Glomerular endothelial cell (primary cell): ENCODE data around the gene ANKRD44. TPM values are rescaled to one million over a fixed set of nuclear protein-coding genes. Genes with fewer than 3 reads are reported as not detected.
"Not testable (repeated sequence)": the region's sequence is repeated elsewhere in the genome, so short reads cannot be mapped to it uniquely, and the experiment has no call there.

ENCODE experiments used
- DNase-seq: peaks from one replicate; pipeline ENCODE4 v3.0.0-alpha.2; 2011; ENCODE audit warnings: low read depth, low spot score; ENCODE audit errors: extremely low read depth
- total RNA-seq: library from RNA; depleted of rRNA; stranded (reverse); fragments of >200 nt; gene quantifications from 2 replicates; pipeline ENCODE4 v1.2.3, GENCODE V29; 2015

The ANKRD44 gene
- total RNA-seq, 1 donor from 2014 or later = 11.6 TPM

DNA sequence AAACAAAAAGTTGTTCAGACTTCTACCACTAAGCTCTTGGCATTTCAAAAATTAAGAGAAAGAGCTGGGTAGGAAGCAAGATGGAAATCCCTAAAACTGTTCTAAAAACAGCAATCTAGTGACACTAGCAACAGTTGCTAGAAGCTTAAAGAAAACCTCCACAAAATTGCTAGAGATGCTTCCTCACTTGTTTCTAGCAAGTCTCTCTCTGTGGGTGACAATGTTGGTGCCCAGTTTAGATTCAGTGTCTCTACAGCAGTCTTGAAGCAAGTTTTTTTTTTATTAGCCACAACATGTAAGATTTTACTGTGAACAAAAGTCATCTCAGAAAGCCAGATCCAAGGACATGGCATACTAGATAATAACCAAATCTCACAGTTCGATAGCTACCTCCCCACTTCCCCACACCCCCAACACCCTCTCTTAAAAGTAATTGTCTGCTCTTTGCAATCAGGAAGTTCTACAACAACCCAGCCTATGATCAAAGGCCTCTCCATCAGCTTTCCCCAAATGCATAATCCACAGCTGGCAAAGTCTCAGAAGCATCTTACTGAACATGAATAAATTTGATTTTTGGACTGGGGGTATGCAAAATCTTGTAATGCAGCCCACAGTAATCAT is 70.0 kb downstream of the ANKRD44 start:
- no peak for DNase-seq

DNA sequence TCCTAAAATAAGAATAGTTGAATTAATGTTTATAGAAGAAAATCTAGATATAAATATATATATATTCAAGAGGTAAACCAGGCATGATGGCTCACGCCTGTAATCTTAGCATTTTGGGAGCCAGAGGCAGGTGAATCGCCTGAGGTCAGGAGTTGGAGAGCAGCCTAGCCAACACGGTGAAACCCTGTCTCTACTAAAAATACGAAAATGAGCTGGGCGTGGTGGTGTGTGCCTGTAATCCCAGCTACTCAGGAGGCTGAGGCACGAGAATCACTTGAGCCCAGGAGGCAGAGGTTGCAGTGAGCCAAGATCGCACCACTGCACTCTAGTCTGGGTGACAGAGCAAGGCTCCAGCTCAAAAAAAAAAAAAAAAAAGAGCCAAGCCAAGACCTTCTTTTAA is 70.6 kb downstream of the ANKRD44 start:
- not testable (repeated sequence) for DNase-seq

DNA sequence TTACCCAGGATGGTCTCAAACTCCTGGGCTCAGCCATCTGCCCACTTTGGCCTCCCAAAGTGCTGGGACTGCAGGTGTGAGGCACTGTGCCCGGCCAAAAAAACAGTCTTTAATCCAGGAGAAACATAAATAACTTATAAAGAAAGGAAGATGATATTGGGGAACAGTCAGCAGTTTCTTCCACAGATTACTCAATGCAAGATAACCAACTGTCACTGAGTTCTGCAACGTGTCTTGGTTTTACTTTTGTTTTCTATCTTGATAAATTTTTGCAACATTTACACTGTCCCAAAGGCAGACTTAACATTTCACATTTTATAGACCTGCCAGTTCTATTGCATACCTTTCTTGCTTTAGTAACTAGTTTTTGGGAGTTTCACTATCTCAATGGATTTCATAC is 71.1 kb downstream of the ANKRD44 start:
- no peak for DNase-seq

DNA sequence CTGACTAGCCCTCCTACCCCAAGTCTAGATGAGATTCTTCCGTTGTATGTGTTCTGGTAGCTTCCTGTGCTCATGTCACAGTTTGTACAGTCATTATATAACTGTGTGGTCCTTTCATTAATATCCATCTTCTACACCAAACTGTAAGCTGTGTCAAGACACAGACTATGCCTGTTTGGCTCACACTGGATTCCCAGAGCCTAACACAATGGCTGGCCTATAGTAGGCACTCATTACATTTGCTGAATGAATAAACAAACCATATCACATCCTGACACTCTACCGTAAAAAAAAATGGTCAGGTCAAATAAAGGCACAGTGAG is 72.6 kb downstream of the ANKRD44 start:
- no peak for DNase-seq

DNA sequence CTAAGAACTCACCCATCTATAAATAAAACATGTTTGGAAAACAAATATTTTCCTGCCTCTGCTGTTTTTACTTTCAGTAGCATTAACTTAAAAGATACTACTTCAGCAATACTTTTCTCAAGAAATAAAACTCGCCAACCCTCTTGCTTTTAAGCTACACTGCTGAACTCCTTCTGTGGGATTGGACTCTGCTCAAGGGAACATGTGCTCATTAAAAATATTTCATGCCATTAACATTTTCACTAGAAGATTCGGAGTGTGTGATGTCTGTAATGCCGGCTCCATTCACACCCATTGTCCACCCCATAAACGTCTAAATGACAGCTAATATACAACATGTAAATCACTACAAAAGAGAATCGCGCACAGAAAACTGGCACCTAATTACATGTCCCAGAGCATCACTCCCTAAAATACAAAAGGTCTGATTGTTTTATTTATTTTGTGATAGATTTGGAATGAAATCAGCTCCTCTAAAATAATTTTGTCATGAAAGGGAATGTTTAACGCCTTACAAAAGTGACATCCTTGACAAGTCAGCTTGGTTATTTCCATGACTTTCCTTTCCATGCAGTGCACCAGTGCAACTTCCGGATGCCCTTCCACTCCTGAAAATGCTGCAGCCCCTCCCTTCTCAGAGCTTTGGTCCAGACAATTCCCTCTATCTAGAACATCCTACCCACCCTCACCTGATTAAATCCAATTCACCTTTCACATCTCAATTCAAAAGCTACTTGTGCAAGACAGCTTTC is 73.1 kb downstream of the ANKRD44 start:
- no peak for DNase-seq

DNA sequence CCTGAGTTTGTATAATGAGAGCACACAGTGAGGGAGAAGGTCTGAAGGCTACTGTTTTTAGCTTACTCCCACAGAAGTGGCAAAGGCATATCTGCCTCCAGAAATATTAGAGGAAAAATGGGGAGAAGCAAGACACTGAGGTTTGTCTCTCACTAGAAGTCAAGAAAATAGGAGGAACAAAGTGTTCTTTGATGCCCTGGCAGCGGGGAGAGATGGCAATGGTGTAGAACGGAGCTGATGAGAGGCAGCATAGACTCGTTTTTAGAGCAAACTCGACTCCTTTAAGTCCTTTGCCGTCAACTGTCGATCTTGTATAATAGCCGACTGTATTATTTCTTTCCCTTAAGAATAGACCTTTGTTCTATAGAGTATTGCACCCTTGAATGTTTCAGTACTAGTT is 73.8 kb downstream of the ANKRD44 start:
- DNase-seq = no peak

DNA sequence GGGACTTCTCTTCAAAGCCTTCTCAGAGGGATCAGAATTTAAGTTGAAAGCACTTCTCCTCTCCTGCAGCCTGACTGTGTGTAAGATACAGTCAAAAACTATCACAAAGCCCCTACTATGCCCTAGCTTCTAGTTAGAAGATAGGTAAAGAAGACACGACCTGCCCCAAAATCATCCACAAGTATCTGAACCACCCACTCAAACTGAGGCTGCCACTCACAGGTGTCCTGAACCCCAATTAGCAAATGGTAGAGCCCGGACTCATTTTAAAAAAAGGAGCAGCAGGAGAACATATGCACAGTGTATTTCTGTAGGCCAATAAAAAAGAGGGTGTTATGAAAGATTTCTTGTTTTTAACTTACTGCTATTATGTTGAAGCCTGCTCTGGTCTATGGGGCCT is 74.4 kb downstream of the ANKRD44 start:
- no peak for DNase-seq

DNA sequence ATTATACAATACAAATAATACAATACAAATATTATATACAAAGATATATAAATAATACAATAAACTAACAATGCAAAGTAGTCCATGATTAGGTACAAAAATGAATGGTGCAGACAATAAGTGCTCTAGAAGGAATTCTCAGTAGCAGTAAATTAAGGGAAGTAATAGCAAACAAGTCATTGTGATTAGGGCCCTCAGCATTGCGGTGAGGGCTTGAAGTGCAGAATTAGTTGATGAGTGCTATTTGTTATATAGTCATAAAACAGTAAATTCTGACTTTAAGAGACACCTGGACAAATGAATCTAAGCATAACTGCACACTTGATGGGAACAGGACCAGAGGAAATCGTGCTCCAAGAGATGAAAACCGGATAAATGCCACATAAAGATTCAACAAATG is 74.9 kb downstream of the ANKRD44 start:
- no peak for DNase-seq

DNA sequence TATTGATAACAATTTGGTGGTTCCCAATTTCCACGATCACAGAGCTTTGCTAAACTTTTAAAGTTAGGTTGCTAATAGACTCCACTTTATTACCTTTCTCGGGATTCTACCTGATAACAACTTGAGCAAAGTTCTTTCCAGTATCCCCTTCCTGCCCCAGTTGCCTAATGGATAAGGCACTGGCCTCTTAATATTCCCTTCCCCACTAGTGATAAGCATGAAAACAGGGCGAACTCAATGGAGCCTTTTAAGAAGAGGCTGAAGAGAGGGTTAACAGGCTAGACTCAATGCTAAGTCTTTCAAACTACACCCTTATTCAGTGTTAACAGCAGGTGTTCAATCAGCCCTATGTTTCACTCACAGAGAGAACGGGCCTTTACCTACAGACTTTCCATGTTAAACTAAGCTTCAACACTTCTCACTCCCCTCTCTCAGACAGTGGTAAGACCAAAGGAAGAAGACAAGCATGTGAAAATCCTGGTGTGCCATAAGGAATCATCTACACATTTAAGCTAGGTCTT is 75.8 kb downstream of the ANKRD44 start:
- DNase-seq = no peak

DNA sequence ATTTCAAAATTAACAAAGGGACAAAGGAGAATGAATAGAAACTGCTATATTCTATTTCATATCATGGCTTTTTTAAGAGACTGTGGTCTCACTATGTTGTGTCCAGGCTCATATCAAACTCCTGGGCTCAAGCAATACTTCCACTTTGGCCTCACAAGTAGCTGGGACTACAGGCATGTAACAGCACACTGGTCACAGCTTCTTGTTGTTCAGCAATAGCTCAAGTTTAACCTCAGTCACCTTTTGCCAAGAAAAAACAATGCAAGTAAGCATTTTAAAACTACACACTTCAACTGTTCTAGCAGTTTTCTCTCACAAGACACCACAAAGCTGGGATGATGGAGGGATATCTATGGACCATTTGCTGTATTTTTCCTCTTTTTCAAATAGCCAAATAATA is 77.1 kb downstream of the ANKRD44 start:
- DNase-seq = no peak

DNA sequence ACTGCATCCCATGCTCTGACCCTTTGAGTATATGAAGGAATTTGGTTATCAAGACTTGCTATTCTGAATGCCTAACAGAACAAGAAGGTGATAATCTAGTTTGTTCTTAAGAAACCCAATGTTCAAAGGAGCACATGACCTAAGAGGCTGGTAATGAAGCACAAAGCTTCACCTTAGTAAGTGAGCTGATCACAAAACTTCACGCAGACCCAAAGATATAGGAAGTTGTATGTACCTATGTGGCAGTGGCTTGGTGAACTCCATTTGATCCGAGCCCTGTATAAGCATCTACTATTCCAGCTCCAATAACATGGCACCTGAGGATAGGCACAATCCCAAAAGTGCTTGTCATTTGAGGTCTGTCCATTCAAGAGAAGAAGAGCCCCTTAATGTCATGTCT is 78.6 kb downstream of the ANKRD44 start:
- DNase-seq = no peak

DNA sequence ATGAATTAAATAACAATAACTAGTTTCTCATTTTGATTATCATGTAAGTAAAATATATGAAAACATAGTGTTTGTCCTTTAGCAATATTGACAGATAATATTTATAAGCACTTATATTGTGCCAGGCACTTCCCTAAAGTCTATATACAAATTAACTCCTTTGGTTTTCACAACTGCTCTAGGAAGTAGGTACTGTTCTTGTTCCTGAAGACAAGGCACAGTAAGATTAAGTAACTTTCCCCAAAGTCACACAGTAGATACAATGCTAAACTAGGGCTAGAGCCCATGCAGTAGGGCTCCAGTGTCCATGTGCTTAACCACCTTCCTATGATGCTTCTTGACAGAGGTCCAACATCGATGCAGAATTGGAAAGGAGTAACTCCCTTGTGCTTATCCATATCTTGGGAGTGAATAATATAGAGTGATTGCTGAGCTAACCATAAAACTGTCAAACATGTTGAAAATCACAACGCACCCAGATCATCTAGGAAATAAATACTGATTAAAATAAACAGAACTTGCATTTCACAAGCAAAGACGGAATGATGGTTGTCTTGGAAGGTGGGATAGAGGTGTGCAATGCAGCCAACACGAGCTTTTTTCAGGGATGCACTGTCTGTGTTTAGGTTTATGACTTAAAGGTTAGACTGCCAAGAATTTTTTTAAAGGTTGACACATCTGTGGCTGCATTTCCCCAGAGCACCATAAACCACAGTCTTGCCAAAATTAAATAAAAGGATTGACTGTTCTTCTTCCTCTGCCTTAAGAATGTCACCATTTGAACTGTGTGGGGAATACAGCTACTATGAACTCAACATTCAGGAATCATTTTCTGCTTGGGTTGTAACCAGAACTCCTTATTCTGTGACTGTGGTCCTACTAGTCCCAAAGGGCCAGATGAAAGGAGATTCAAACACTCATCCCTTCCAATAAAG is 80.8 kb downstream of the ANKRD44 start:
- DNase-seq = no peak

DNA sequence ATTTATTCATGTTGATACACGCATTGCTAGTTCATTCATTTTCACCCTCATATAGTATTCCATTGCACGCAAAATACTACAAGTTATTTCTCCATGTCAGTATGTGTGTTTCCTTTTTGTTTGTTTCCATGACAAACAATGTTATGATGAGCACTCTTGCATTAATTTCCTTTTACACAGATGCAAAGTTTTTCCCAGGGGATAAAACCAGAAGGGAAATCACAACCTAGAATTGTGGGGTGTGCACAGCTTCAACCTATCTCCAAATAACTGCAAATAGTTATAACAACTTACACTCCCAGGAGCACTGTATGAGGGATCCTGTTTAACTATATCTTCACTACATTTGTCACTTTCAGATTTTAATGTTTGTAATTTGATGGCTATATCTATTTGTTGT is 87.1 kb downstream of the ANKRD44 start:
- no peak for DNase-seq

DNA sequence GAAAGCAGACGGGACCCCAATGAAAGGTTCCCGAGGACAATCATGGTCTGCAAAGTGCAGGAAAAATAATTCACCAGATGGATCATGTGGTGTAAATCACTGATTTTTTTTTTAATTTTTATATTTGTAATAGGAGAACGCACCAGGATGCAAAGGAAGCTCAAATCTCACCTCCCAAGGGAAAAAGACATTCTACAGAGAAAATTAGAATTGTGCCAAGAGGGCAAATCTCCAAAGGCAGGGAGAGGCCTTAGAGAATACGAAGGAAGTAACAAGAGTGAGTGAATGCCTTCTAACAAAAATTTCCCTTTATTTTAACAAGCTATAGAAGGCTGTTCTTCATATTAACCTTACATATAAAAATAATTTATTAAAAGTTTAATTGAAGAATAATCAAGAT is 90.9 kb downstream of the ANKRD44 start:
- no peak for DNase-seq

DNA sequence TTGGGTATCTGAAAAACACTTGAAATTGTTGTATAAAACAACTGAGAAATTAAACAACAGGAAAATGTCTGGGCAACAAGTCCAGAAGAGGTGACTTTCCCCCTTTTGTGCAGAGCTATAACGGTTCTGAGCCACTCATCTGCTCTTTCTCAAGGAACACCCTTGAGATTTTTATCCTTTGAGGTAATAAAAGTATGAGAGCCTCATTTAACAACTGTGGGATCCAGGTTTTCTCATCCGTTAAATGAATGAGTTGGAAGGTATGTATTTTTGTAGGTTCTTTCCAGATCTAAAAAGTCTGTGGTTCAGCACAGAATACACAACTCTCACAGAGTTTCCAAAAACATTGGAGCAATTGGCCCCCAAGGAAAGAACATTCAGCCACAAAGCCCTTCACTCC is 93.0 kb downstream of the ANKRD44 start:
- DNase-seq = no peak

DNA sequence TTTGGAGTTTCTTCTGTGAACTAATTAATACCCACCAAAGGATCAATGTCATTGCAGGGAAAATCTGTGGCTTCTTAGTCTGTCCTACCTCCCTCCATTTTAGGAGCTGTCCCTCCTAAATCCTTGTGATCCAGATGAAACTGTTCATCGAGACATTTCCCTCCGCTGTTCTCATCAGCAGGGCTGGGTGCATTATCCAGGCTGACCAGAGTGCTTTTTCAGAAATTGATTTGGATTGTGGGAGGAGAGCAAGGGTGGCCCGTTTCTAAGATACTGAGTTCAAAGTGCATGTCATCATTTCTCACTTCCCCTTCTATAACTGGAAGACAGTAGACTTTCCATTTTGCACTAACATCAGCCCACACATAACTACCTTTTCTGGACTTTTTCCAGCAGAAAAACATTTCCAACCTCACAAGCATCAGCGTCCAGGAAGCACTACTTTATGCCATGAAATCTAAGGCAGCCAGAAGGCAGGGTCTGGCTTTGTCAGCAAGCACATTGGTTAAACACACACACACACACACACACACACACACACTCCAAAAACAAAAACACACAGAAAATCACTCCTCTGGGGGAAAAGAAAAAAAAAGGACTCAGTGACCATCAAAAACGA is 94.1 kb downstream of the ANKRD44 start:
- no peak for DNase-seq

DNA sequence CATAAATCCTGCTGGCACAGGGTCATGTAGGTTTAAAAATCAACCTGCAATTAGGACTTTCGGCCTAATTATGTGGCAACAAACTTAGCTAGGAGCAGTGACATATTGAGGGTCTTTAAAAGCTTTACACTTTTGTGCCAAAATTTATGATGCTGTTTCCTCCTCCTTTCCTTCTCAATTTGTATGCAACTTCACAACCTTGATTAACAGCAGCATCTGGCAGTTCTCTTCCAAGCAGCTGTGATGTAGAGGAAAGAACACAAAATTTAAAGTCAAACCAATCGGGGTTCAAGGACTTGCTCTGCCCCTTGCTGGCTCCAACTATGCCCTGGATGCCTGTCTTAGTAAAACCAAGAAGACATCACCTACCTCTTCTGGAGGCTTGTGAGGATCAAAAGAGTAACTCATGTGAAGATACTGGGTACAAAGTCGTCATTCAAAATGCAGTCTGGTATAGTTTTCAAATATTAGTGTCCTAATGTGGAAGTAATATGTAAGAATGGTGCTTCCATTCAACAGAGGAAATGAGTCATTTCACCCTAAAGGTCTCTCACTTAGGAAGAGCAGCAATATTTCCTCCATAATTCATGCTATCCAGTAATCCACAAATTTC is 94.7 kb downstream of the ANKRD44 start:
- peak; percentile 10 for DNase-seq

DNA sequence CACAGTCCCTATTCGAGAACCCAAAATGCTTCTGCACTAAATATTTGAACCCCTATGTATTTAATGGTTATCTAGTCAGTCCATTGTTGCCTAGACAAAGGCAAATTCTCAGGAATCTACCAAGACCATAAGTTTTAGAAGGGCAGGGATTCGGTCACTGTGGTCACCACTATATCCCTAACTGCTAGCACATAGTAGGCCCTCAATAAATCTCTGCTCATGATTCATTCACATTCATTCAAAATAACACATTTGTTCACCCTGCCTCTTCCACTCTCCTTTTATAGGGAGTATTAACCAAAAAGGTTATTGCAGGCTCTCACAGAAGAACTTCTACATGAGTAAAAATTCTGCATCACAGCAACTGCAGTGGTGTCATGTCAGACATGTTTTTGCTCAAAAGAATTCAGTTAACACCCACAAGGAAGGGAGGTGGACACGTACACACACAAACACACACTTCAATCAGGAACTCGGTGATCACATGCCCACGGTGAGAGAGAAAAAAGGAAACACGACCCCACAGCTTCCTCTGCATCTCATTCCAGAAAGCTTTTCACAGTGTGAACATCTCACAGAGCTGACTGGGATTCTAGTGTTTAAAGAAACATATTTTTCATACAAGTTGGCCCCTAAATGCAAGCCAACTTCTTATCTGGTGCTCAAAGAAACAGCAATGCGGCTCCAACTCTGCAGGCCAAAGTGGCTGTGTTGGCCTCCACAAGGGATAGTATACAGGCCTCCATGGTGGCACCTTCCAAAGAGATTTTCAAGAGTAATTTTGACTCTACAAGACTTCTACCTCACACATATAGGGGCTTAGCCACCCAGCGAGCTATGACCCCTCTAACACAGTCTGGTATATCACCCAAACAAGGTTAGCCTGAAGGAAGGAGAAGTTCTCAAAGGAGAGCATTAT is 98.0 kb downstream of the ANKRD44 start:
- no peak for DNase-seq

DNA sequence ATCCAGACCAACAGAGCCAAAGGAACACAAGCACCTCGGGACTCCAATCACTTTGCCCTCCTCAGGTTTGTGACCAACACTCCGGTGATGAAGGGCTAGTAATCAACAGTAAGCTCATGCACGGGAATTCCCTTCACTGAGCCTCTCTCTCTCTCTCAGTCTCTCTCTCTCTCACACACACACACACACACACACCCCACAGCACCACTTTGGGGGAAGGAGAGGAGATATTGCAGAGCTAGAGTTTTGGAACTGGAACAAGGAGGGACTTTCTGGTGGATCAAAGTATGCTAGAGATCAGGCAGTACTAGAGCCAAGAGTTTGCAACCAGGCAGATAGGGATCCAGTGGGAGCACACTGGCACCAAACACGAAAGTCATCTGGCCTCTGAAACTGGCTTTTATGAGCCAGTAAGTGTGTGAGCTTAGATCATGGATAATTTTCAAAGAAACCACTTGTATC is 98.7 kb downstream of the ANKRD44 start:
- DNase-seq = no peak
